Mammary epithelial cell (primary cell): ENCODE data around the gene ANKRD17.

Experiments
- EZH2 ChIP-seq: IDR thresholded peaks from 2 replicates; pipeline ENCODE4 v1.6.1; 2012; ENCODE audit warnings: low read length, inconsistent platforms, borderline replicate concordance
- TF ChIP-seq, protein P1 (sequence below), 2 donors: IDR thresholded peaks in 1 of 2; conservative IDR thresholded peaks in 1 of 2; 2 replicates each; pipeline ENCODE4 v1.5.1; 2011 to 2012; ENCODE audit warnings: inconsistent platforms in 2 of 2, low read length in 2 of 2, mild to moderate bottlenecking in 2 of 2, control low read depth in 1 of 2, low read depth in 1 of 2; ENCODE audit not compliant: insufficient read depth in 1 of 2; ENCODE audit errors: extremely low read depth in 1 of 2

GRCh38 chr4:73248416-73248815, 10.2 kb downstream of the ANKRD17 start:
- TF ChIP-seq, protein P1, sequence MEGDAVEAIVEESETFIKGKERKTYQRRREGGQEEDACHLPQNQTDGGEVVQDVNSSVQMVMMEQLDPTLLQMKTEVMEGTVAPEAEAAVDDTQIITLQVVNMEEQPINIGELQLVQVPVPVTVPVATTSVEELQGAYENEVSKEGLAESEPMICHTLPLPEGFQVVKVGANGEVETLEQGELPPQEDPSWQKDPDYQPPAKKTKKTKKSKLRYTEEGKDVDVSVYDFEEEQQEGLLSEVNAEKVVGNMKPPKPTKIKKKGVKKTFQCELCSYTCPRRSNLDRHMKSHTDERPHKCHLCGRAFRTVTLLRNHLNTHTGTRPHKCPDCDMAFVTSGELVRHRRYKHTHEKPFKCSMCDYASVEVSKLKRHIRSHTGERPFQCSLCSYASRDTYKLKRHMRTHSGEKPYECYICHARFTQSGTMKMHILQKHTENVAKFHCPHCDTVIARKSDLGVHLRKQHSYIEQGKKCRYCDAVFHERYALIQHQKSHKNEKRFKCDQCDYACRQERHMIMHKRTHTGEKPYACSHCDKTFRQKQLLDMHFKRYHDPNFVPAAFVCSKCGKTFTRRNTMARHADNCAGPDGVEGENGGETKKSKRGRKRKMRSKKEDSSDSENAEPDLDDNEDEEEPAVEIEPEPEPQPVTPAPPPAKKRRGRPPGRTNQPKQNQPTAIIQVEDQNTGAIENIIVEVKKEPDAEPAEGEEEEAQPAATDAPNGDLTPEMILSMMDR (conservative IDR thresholded peaks at IDR 0.05 in 1 of 2, IDR thresholded peaks at IDR 0.05 in 1 of 2; ENCODE audit: extremely low read depth in 1 of 2, insufficient read depth in 1 of 2, low read depth in 1 of 2, low read length in 2 of 2): no peak
- no peak for TF ChIP-seq EZH2
